GM19035 (cell line): Measurements from ENCODE around the gene ICAM4.
"Not testable (repeated sequence)": the region's sequence is repeated elsewhere in the genome, so short reads cannot be mapped to it uniquely, and the experiment has no call there.

Source experiments
- ATAC-seq: cut with Tn5 transposase; IDR thresholded peaks from one replicate; pipeline ENCODE4 v1.9.1; 2021; ENCODE audit not compliant: unreplicated experiment

ICAM4 gene, protein sequence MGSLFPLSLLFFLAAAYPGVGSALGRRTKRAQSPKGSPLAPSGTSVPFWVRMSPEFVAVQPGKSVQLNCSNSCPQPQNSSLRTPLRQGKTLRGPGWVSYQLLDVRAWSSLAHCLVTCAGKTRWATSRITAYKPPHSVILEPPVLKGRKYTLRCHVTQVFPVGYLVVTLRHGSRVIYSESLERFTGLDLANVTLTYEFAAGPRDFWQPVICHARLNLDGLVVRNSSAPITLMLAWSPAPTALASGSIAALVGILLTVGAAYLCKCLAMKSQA

DNA sequence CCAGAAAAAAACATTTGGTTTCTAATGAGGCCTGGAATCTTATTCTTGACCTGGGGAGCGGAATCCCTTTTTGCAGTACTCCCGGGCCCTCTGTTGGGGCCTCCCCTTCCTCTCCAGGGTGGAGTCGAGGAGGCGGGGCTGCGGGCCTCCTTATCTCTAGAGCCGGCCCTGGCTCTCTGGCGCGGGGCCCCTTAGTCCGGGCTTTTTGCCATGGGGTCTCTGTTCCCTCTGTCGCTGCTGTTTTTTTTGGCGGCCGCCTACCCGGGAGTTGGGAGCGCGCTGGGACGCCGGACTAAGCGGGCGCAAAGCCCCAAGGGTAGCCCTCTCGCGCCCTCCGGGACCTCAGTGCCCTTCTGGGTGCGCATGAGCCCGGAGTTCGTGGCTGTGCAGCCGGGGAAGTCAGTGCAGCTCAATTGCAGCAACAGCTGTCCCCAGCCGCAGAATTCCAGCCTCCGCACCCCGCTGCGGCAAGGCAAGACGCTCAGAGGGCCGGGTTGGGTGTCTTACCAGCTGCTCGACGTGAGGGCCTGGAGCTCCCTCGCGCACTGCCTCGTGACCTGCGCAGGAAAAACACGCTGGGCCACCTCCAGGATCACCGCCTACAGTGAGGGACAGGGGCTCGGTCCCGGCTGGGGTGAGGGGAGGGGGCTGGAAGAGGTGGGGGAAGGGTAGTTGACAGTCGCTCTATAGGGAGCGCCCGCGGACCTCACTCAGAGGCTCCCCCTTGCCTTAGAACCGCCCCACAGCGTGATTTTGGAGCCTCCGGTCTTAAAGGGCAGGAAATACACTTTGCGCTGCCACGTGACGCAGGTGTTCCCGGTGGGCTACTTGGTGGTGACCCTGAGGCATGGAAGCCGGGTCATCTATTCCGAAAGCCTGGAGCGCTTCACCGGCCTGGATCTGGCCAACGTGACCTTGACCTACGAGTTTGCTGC lies at the start of gene ICAM4:
Gene ICAM4, plus strand, starts transcription at position 153 of the 935 bp plus-strand sequence. Its CDS starts 58 bp downstream, at position 211.
- no peak for ATAC-seq

DNA sequence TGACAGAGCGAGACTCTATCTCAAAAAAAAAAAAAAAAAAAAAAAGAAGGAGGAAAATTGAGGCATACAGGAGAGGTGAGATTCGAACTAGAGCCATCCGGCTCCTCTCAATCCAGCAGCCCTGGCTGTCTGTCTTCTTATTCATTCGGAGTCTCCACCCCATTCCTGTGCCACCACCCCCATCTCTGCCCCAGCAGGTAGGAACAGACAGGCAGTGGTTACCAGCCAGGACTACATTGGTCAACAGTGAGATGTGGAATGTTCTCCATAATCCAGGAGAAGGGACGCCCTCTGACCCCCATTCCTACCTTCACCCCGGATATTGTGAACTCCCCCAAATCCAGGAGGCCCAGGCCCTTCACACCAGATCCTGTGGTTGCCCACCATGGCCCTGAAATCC lies 49.1 kb upstream of the ICAM4 start:
- no peak for ATAC-seq

DNA sequence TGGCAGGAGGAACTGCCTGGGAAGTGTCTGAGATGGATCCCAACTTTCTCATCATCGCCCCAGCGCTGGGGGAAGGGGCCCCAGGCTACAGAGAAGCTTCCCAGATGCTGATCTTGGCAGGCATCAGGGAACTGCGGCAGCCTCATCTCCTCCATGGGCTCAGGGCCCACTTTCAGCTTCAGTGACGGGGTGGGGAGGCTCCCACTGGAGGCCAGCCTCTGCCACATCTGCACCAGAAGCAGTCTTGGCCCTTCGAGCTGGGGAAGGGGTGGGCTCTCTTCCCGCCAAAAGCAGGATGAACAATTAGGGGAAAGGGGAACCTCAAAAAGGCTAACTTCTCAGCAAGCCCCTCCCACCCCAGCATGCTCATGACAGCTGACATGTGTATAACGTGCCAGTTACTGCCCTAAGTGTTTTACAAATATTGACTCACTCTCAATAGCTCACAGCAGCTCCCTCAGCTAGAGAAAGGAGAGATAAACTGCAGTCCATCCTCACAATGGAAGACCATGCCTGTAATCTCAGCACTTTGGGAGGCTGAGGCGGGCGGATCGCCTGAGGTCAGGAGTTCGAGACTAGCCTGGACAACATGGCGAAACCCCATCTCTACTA lies 48.5 kb upstream of the ICAM4 start:
- ATAC-seq: no peak

DNA sequence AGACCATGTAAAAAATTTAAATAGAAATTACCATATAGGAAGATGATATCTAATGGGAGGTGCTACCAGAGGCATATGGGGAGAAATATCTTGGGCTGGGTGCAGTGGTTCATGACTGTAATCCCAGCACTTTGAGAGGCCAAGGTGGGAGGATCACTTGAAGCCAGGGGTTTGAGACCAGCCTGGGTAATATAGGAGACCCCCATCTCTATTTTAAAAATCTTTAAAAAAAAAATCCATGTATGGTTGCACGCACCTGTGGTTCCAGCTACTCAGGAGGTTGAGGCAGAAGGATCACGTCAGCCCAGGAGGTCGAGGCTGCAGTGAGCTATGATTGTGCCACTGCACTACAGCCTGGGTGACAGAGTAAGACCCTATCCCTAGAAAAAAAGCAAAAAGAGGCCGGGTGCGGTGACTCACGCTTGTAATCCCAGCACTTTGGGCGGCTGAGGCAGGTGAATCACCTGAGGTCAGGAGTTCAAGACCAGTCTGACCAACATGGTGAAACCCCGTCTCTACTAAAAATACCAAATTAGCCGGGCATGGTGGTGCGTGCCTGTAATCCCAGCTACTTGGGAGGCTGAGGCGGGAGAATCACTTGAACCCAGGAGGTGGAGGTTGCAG lies 44.8 kb upstream of the ICAM4 start:
- ATAC-seq: not testable (repeated sequence)

DNA sequence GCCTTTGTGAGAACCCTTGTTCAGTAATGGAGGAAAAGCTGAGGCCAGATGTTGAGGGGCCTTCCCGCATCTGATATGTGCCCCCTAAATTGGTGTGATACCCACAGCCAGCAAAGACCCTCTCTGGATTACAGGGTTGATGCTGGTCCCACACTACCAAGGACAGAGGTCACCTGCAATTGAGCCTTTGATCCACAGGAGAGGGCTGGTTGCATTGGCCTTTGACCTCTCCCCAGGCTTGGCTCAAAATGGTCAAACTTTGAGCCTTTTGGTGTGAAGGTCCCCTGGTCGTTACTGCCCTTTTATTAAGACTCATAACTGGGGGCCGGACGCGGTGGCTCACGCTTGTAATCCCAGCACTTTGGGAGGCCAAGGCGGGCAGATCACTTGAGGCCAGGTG lies 43.1 kb upstream of the ICAM4 start:
- no peak for ATAC-seq

DNA sequence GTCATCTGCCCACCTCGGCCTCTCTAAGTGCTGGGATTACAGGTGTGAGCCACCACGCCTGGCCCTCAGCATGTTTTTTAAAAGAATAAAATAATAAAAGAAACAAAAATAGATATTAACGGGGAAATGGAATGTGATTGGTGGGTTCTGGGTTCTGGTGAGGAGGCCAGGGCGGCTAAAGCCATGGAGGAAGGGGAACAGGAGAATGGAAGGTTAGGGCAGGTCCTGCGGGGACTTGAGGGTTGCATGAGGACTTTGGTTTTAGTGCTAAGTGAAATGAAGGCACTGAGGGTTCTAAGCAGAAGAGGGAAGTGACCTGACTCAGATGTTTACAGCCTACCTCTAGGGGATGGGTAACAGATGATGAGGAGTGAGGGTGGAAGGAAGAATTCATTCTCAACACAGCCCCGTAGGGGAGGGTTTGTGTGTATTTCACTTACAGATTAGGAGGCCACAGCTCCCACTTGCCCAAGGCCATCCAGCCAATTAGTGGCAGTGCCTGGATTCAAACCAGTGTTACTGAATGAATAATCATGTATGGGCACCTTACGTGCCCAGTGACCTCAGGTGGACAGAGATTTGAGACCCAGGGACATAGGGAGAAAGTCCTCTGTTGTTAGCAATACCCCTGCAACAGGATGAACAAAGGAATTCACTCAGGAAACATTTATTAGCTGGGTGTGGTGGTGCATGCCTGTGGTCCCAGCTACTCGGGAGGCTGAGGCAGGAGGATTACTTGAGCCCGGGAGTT lies 41.4 kb upstream of the ICAM4 start:
- no peak for ATAC-seq

DNA sequence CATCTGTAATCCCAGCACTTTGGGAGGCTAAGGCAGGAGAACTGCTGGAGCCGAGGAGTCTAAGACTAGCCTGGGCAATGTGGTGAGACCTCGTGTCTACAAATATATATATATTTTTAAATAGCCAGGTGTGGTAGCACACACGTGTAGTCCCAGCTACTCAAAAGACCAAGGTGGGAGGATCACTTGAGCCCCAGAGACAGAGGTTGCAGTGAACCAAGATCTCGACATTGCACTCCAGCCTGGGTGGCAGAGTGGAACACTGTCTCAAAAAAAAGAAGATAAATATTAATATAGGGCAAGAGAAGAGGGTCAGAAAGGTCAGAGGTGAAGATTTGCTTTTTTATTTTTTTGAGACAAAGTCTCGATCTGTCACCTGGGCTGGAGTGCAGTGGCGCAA lies 40.2 kb upstream of the ICAM4 start:
- ATAC-seq: no peak

DNA sequence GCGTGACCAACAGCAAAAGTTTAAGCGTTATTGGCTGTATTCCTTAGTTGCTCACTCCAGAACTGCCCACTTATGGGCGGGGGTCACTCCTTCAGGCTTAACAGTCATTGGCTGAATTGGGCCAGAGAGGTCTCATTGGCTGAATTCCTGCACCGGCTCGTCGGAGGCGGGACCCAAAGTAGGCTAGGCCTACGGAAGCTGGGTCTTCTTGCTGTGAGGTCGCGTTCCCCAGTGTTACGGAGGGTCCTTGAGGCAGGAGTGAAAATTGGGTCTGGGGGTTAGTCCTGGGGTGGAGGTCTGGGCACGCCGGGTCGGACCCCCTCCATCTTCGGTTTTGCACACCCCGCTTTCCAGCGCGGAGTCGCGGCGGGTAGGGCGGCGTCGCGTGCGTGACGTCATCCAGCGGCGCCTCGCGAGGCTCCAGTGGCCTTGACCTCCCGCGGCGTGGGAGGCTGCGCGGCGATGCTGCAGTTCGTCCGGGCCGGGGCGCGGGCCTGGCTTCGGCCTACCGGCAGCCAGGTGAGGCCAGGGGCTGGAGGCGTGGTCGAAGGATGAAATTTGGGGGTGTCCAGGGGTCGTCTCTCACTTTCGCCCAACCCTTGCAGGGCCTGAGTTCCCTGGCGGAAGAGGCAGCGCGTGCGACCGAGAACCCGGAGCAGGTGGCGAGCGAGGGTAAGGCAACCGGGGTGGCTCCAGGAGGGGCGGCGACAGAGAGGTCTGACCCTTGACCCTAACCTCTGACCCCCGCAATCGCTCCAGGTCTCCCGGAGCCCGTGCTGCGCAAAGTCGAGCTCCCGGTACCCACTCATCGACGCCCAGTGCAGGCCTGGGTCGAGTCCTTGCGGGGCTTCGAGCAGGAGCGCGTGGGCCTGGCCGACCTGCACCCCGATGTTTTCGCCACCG lies 34.7 kb upstream of the ICAM4 start, which contains the start of gene MRPL4:
Gene MRPL4, plus strand, starts transcription at position 423 of the 903 bp plus-strand sequence. Its CDS starts 40 bp downstream, at position 463.
- ATAC-seq: peak; percentile 91

DNA sequence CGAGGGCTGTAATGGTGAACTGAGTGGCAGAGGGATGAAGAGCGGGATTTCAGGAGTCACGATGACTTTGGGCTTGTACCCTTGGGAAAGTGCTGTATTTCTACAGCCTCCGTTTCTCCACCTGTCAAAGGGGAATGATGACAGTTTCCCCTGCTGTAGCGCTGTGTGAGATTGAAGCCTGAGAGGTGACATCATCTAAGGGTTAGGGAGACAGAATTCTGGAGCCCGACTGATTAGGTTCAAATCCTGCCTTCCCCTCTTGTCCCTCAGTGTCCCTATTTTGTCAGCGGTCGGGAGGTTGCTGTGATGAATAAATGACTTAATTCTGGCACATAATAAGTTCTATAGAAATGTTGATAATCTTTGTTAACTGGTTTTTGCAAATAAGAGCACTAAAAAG lies 34.0 kb upstream of the ICAM4 start:
- ATAC-seq: no peak

DNA sequence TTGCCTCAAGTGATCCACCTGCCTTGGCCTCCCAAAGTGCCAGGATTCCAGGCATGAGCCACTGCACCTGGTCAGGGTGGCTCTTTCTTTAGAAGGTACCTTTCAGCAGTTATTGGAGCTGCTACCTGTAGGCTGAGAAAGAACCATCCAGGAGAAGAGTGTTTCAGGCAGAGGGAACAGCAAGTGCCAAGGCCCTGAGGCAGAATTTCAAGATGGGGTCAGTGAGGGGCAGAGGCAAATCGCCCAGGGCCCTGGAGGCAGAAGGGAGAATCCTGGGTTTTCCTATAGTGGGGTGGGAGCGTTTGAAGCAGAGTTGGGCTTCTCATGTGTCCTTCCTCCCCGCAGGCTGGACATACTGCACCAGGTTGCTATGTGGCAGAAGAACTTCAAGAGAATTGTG lies 32.5 kb upstream of the ICAM4 start:
- no peak for ATAC-seq

DNA sequence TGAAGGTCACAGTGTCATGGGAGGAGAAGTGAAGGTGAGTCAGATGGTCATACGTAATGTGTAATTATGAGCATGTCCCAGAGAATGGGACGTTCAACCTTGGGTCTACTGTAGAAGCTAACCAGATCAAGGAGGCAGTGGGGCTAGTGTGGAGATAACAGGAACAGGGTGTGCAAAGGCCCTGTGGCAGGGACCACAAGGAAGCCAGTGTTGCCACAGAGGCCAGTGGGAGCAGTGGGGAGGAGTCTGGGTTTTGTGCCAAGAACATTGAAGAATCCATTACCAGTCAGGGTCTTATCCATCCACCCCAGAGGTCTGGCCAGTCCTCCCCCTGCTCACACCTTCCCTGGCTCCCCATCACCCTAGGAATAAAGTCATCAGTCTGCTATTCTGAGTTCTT lies 31.4 kb upstream of the ICAM4 start:
- ATAC-seq: no peak

DNA sequence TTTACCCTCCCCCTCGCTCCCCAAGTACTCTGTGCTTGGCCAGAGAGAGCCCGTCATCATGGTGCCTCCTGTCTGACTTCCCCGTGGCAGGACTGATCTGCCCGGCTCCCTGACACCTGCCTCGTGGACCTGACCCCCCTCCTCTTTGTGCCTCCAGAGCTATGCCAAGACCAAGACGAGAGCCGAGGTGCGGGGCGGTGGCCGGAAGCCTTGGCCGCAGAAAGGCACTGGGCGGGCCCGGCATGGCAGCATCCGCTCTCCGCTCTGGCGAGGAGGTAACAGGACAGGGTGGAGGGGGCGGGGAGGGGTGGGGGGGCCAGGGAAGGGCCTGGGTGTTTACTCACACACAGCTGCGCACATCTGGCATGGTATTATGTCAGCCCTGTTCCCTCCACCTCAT lies 30.2 kb upstream of the ICAM4 start:
- no peak for ATAC-seq

DNA sequence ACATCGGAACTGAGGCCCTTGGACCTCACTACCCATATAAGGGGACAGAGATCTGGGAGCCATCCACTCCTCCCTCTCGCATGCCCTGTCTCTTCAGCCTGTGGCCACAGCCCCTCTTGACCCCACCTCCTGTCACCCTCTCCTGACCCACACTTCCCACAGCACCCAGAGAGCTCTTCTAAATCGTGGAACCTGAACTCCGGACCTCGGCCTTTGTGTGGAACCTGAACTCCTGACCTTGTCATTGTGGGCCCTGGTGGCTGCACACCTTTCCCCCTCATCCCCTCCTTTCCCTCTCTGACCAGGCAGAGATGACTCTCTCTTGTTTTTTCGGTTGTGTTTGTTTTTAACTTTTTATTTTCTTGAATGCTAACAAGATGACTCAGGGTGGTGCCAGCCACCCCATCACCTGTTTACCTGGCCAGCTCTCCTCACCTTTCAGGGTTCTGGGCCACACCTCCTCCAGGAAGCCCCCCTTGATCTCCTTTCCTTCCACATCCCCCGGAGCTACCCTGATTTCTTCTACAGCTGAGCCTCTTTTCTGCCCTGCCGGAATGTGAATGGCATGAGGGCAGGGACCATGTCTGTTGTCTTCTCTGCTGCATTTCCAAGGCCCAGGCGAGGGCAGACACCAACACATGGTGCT lies 29.7 kb upstream of the ICAM4 start:
- ATAC-seq: no peak

DNA sequence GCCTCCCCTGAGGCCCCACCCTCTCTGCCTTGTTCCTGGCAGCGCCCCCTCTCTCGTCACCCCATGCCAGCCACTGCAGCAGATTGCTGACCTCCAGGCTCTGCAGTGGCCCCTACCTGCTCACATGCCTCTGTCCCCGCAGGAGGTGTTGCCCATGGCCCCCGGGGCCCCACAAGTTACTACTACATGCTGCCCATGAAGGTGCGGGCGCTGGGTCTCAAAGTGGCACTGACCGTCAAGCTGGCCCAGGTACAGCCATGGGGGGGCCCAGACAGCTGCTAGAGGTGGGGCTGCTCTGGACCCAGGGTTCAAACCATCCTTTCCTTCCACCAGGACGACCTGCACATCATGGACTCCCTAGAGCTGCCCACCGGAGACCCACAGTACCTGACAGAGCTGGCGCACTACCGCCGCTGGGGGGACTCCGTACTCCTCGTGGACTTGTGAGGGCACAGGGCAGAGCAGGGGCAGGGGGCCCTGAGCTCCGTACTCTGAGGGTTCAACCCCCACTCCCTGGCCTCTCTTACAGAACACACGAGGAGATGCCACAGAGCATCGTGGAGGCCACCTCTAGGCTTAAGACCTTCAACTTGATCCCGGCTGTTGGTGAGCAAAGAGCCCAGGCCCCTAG lies 28.6 kb upstream of the ICAM4 start:
- no peak for ATAC-seq

DNA sequence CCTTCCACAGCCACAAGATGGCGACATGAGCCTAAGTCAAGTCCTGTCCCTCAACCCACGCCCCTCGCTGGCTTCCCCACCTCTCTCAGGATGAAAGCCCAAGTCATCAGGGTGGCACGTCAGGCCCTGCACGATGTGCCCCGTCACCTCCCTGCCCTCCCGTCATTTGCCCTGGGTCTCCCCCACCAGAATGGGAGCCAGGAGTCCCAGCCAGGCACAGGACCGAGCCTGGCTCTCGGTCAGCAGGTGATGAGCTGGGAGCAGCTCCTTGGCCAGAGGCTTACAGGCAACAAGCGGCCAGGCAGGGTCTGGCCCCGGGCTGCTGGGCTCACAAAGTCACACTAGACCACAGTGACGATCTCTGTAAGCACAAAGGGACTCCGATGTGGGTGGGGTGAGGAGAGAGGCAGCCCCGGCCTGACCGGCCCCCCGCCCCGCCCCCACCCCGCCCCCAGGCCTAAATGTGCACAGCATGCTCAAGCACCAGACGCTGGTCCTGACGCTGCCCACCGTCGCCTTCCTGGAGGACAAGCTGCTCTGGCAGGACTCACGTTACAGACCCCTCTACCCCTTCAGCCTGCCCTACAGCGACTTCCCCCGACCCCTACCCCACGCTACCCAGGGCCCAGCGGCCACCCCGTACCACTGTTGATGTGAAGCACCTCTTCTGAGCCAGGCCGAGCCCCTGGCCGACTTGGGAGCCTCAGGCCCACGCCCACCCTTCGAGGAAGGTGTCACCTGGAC lies 27.4 kb upstream of the ICAM4 start:
- ATAC-seq: no peak

DNA sequence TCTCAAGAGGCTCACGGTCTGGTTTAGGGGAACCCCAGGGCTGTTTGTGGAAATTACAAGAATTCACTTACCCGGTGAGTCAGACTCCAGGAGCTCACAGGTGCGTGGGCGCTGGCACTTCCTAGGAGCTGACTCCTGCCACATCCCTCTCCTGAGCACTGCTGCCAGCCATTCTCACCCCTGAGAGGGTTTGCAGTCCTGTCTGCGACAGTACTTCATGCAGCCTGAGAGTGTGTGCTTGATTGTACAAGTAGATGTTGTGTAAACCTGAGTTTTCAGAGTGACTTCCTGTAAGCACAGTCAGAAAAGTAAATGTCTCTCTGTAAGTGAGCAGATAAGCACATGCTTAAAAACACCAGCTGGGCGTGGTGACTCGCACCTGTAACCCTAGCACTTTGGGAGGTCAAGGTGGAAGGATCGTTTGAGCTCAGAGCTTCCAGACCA lies 26.6 kb upstream of the ICAM4 start:
- ATAC-seq: no peak

DNA sequence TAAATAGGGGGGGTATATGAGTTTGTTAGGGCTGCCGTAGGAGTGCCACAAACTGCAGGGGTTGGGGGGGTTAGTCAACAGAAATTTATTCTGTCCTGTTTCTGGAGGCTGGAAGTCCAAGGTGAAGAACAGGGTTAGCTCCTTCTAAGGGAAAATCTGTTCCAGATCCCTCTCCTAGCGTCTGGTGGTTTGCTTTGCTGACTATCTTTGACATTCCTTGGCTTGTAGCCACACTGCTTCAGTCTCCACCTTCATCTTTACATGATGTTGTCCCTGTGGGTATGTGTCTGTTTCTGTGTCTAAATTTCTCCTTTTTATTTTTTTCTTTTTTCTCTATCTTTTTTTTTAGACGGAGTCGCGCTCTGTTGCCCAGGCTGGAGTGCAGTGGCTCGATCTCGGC lies 24.0 kb upstream of the ICAM4 start:
- ATAC-seq: no peak

DNA sequence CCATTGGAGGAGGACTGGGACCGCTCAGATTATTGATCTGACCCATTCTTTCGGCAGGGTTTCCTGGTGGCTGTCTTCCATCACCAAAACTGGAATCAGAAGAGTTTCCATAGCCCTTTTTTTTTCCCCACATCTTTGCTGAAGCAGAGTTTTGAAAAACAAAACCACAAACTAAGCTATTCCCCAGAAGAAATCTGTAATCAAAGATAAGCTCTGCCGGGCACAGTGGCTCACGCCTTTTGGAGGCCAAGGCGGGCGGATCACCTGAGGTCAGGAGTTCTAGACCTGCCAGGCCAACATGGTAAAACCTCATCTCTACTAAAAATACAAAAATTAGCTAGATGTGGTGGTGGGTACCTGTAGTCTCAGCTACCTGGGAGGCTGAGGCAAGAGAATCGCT lies 20.0 kb upstream of the ICAM4 start:
- ATAC-seq: no peak
